Spleen (tissue), 11 donors: ENCODE data around the gene SLC41A3. TPM values are rescaled to one million over a fixed set of nuclear protein-coding genes. Genes with fewer than 3 reads are reported as not detected.

Experiments used
- DNase-seq: peaks from one replicate; pipeline ENCODE4 v3.0.0-alpha.2; 2020
- H3K27ac ChIP-seq, 8 donors: fragments of 200-600 bp; sonication (generic) in 7 of 8; 1 replicate in 4 of 8; 2 replicates in 4 of 8; pipeline versions ENCODE4 v1.5.0 to v1.8.0; 2016 to 2021; ENCODE audit warnings: inconsistent platforms in 4 of 8, mild to moderate bottlenecking in 4 of 8, moderate library complexity in 1 of 8
- H3K27me3 ChIP-seq, 7 donors: fragments of 200-600 bp; sonication (generic) in 6 of 7; replicated peaks in 1 of 7; 1 replicate in 4 of 7; 2 replicates in 3 of 7; pipeline versions ENCODE4 v1.5.0 to v1.8.0; 2016 to 2021; ENCODE audit warnings: inconsistent platforms in 3 of 7, mild to moderate bottlenecking in 1 of 7
- H3K36me3 ChIP-seq, 6 donors: fragments of 200-600 bp; sonication (generic) in 5 of 6; 1 replicate in 4 of 6; 2 replicates in 2 of 6; pipeline versions ENCODE4 v1.5.0 to v1.8.0; 2016 to 2021; ENCODE audit warnings: inconsistent platforms in 2 of 6
- H3K4me1 ChIP-seq, 6 donors: fragments of 200-600 bp; sonication (generic) in 5 of 6; 1 replicate in 3 of 6; 2 replicates in 3 of 6; pipeline versions ENCODE4 v1.5.0 to v1.8.0; 2016 to 2021; ENCODE audit warnings: inconsistent platforms in 3 of 6
- H3K4me3 ChIP-seq, 8 donors: fragments of 200-600 bp; sonication (generic) in 7 of 8; 1 replicate in 4 of 8; 2 replicates in 4 of 8; pipeline versions ENCODE4 v1.5.0 to v1.8.0; 2016 to 2021; ENCODE audit warnings: inconsistent platforms in 4 of 8, mild to moderate bottlenecking in 4 of 8, moderate library complexity in 2 of 8
- H3K9me3 ChIP-seq, 8 donors: fragments of 200-600 bp; sonication (generic) in 7 of 8; 1 replicate in 4 of 8; 2 replicates in 4 of 8; pipeline versions ENCODE4 v1.5.0 to v1.8.0; 2016 to 2021; ENCODE audit warnings: inconsistent platforms in 4 of 8
- POLR2A ChIP-seq, 3 donors: fragments of 450-650 bp; IDR thresholded peaks; one replicate each; pipeline ENCODE4 v1.5.1; 2017; ENCODE audit warnings: antibody characterized with exemption in 3 of 3, mild to moderate bottlenecking in 1 of 3
- POLR2AphosphoS5 ChIP-seq, 3 donors: sonication (generic); formaldehyde crosslinking; IDR thresholded peaks; one replicate each; pipeline ENCODE4 v1.5.1; 2017; ENCODE audit warnings: antibody characterized with exemption in 3 of 3
- WGBS, 5 donors: extraction: QIAGEN DNeasy Blood & Tissue Kit in 3 of 5; methylation state at CpG; one replicate each; pipeline versions ENCODE4 v1.1.5 to v1.1.7; 2013 to 2018; 5-methylcytosine and 5-hydroxymethylcytosine counted together
- intact Hi-C: fragments of 100-400 bp; cut with DNase I; formaldehyde crosslinking; loops from one replicate; pipeline ENCODE4 v1.15.0; 2023; ENCODE audit warnings: low total_unique reads
- polyA plus RNA-seq, 3 donors: library from polyadenylated mRNA; stranded (reverse); fragments of 200-250 nt; gene quantifications; one replicate each; pipeline ENCODE4 v1.2.1, GENCODE V29; 2013
- total RNA-seq, 7 donors: library from RNA; depleted of rRNA in 3 of 7; stranded (reverse); fragments of >200 nt in 3 of 7; fragmentation: NEBNext Ultra II Directional in 4 of 7; extraction: Animal tissue kit (Norgen Biotek cat#: 25700) in 4 of 7; gene quantifications; one replicate each; pipeline versions ENCODE4 v1.1.0 to v1.2.1, GENCODE V29; 2016 to 2021
- TF ChIP-seq, protein P1 (sequence below), 11 experiments: fragments of 200-600 bp in 7 of 11; fragments of 450-650 bp in 4 of 11; sonication (generic) in 4 of 11; IDR thresholded peaks in 8 of 11; conservative IDR thresholded peaks in 3 of 11; 1 replicate in 7 of 11; 2 replicates in 4 of 11; pipeline versions ENCODE4 v1.4.0 to v1.8.0; 2016 to 2021; ENCODE audit warnings: antibody characterized with exemption in 11 of 11, inconsistent platforms in 4 of 11, mild to moderate bottlenecking in 1 of 11
- donor health status: healthy with polysubstance abuse.
- donor health status: DM: no; HTN: no; CAD: no; lungs with moderate emphysema.
- donor health status: DM: no; HTN: no; CAD: no.
- donor health status: Bipolar disorder and iron deficiency.
- donor health status: healthy.
- donor health status: DM: no; HTN: no; CAD: no.
- donor health status: DM: yes; HTN: yes; CAD: no.

The SLC41A3 gene
- total and polyA plus RNA-seq, 10 donors, result 16.3 to 43.7 (median 33.7) TPM

- 96 to 98% (median 98%) methylated on average over 10 of the region's 10 CpGs for WGBS, 5 donors
- TF ChIP-seq POLR2A (IDR thresholded peaks at IDR 0.05), result no peak
- no peak for TF ChIP-seq POLR2AphosphoS5 (IDR thresholded peaks at IDR 0.05)
- TF ChIP-seq, protein P1, sequence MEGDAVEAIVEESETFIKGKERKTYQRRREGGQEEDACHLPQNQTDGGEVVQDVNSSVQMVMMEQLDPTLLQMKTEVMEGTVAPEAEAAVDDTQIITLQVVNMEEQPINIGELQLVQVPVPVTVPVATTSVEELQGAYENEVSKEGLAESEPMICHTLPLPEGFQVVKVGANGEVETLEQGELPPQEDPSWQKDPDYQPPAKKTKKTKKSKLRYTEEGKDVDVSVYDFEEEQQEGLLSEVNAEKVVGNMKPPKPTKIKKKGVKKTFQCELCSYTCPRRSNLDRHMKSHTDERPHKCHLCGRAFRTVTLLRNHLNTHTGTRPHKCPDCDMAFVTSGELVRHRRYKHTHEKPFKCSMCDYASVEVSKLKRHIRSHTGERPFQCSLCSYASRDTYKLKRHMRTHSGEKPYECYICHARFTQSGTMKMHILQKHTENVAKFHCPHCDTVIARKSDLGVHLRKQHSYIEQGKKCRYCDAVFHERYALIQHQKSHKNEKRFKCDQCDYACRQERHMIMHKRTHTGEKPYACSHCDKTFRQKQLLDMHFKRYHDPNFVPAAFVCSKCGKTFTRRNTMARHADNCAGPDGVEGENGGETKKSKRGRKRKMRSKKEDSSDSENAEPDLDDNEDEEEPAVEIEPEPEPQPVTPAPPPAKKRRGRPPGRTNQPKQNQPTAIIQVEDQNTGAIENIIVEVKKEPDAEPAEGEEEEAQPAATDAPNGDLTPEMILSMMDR (IDR thresholded peaks at IDR 0.05 in 8 of 11, conservative IDR thresholded peaks at IDR 0.05 in 3 of 11), result no peak
- Histone ChIP-seq H3K27me3 (no peaks in the 10 kb centered on the region), H3K9me3 (no peaks in the 10 kb centered on the region), H3K4me3 (no peak overlapping the region), H3K4me1 (no peaks in the 10 kb centered on the region), H3K27ac (no peak overlapping the region), H3K36me3 (peaks cover 0 to 67% (median 8%) of the 10 kb centered on the region in 6 donors)
- intact Hi-C loops, result no loop called here
- DNase-seq, result no peak
Observed at GRCh38 chr3:126036056-126036549, 47.8 kb downstream of the SLC41A3 start.

- Histone ChIP-seq H3K36me3 (peaks cover 0 to 67% (median 8%) of the 10 kb centered on the region in 6 donors), H3K4me1 (no peaks in the 10 kb centered on the region), H3K9me3 (no peaks in the 10 kb centered on the region), H3K27ac (no peak overlapping the region), H3K4me3 (no peak overlapping the region), H3K27me3 (no peaks in the 10 kb centered on the region)
- TF ChIP-seq POLR2A (IDR thresholded peaks at IDR 0.05), result no peak
- DNase-seq, result no peak
- intact Hi-C loops, result no loop called here
- WGBS, 5 donors, result 91 to 96% (median 95%) methylated on average over 12 of the region's 12 CpGs
Observed at GRCh38 chr3:126035362-126036050, 48.4 kb downstream of the SLC41A3 start.

DNA sequence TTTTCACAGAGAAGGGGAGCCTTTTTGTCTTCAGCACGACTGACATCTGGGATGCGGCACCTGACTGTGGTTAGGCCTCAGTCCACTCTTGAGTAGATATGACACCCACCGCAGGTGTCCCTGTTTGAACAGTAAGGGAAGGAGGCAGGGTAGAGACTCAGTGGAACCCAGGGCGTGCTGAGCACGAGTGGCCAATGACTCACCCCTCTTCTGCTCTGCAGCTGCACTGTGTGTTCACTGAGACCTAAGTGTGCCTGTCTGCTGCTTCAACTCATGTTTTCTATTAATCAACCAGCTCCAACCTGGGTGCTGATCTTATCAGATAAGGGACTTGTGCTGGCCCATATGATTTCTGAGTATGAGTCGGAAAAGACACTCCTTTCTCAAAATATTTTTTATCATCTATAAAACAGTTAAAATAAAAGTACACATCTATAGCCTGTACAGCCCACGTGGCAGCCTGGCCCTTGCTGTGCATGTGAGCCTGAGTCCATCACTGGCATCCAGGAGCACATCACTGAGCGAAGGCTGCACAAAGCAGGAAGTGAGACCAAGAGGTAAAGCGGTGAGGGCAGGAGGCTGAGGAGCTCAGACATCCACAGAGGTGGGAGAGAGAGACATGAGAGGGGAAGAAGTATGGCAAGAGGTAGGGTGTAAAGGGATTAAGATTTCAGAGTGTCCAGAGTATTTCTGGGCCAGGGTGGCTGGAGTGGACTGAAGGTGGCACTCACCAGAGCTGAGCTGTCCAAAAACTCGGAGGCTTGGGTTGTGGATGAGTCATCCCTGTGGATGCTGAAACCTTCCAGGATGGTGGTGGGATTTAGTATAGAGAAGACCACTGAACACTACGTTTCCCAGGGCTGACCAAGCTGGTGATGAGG lies 49.2 kb downstream of the SLC41A3 start:
- H3K9me3 ChIP-seq, result no peaks in the 10 kb centered on the region
- H3K4me3 ChIP-seq, result no peak overlapping the region
- intact Hi-C loops, result no loop called here
- H3K4me1 ChIP-seq, result no peaks in the 10 kb centered on the region
- H3K36me3 ChIP-seq, result peaks cover 0 to 64% (median 8%) of the 10 kb centered on the region in 6 donors
- TF ChIP-seq, protein P1 (IDR thresholded peaks at IDR 0.05 in 8 of 11, conservative IDR thresholded peaks at IDR 0.05 in 3 of 11), result no peak
- TF ChIP-seq POLR2AphosphoS5 (IDR thresholded peaks at IDR 0.05) (no peak), POLR2A (IDR thresholded peaks at IDR 0.05) (no peak)
- H3K27ac ChIP-seq, result no peak overlapping the region
- WGBS, 5 donors, result 73 to 78% (median 76%) methylated on average over 11 of the region's 11 CpGs
- no peaks in the 10 kb centered on the region for H3K27me3 ChIP-seq
- DNase-seq, result no peak

DNA sequence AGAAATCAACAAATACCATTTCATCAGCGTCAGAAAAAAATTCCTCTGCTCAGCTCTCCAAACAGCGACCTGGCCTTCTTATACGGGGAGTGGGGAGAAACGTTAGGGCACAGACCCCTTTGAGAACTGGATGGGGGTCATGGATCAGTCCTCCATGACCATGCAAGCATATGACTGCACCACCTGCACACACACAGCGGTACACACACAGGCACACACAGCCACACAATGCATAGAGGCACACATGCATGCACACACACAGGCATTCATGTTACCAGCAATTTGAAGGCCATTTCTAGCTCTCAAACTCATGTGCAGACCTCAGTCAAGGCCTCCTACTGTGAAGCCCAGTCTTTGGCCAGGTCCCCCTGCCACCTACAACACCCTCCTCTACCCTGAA lies 50.2 kb downstream of the SLC41A3 start:
- Histone ChIP-seq H3K27ac (no peak overlapping the region), H3K4me3 (no peak overlapping the region), H3K36me3 (peaks cover 2 to 74% (median 15%) of the 10 kb centered on the region in 6 donors), H3K4me1 (no peaks in the 10 kb centered on the region), H3K9me3 (peaks cover 0 to 9% (median 4%) of the 10 kb centered on the region in 8 donors), H3K27me3 (no peaks in the 10 kb centered on the region)
- TF ChIP-seq POLR2AphosphoS5 (IDR thresholded peaks at IDR 0.05) (no peak), POLR2A (IDR thresholded peaks at IDR 0.05) (no peak)
- TF ChIP-seq, protein P1 (IDR thresholded peaks at IDR 0.05 in 8 of 11, conservative IDR thresholded peaks at IDR 0.05 in 3 of 11), result no peak
- 90 to 98% (median 95%) methylated on average over 4 to 5 of the region's 5 CpGs for WGBS, 5 donors
- no peak for DNase-seq
- intact Hi-C loops, result no loop called here
